Neural progenitor cell (in vitro differentiated cells): ENCODE data around the gene PLXNC1. TPM values are rescaled to one million over a fixed set of nuclear protein-coding genes. Genes with fewer than 3 reads are reported as not detected.

Experiments used
- DNase-seq: peaks from one replicate; pipeline ENCODE4 v3.0.0-alpha.2; 2016; ENCODE audit warnings: low spot score
- H2AFZ ChIP-seq: fragments of 200-600 bp; sonication (generic); replicated peaks from 2 replicates; pipeline ENCODE4 v1.6.1; 2016; ENCODE audit warnings: antibody characterized with exemption
- H3F3A ChIP-seq: fragments of 200-600 bp; sonication (generic); 2 replicates; pipeline ENCODE4 v1.6.1; 2016; ENCODE audit warnings: antibody characterized with exemption, low read depth
- H3K27ac ChIP-seq: fragments of 200-600 bp; sonication (generic); 2 replicates; pipeline ENCODE4 v1.5.1; 2016; ENCODE audit warnings: mild to moderate bottlenecking
- H3K27me3 ChIP-seq: fragments of 200-600 bp; sonication (generic); 2 replicates; pipeline ENCODE4 v1.6.1; 2016; ENCODE audit warnings: mild to moderate bottlenecking, moderate library complexity
- H3K36me3 ChIP-seq: fragments of 200-600 bp; sonication (generic); 2 replicates; pipeline ENCODE4 v1.5.1; 2016
- H3K4me1 ChIP-seq: fragments of 200-600 bp; sonication (generic); 2 replicates; pipeline ENCODE4 v1.6.1; 2016; ENCODE audit warnings: mixed run types
- H3K4me2 ChIP-seq: fragments of 200-600 bp; sonication (generic); 2 replicates; pipeline ENCODE4 v1.6.1; 2016
- H3K4me3 ChIP-seq: fragments of 200-600 bp; sonication (generic); 2 replicates; pipeline ENCODE4 v1.5.1; 2016
- H3K79me2 ChIP-seq: fragments of 200-600 bp; sonication (generic); 2 replicates; pipeline ENCODE4 v1.6.1; 2016; ENCODE audit warnings: low read depth
- H3K9ac ChIP-seq: fragments of 200-600 bp; sonication (generic); 2 replicates; pipeline ENCODE4 v1.6.1; 2016
- H3K9me3 ChIP-seq: fragments of 200-600 bp; sonication (generic); 2 replicates; pipeline ENCODE4 v1.5.1; 2016; ENCODE audit warnings: low read depth
- H4K20me1 ChIP-seq: fragments of 200-600 bp; sonication (generic); 2 replicates; pipeline ENCODE4 v1.6.1; 2016; ENCODE audit warnings: low read depth
- H3K27ac Mint-ChIP-seq: 3 replicates; pipeline ENCODE4 v1.8.0; 2021; ENCODE audit warnings: mixed read lengths
- H3K27me3 Mint-ChIP-seq: 2 replicates; pipeline ENCODE4 v1.8.0; 2022; ENCODE audit warnings: low read depth, mild to moderate bottlenecking, inconsistent platforms, moderate library complexity, mixed read lengths; ENCODE audit not compliant: insufficient read depth
- H3K36me3 Mint-ChIP-seq: 3 replicates; pipeline ENCODE4 v1.8.0; 2021; ENCODE audit warnings: mixed read lengths
- H3K4me1 Mint-ChIP-seq: 3 replicates; pipeline ENCODE4 v1.8.0; 2021; ENCODE audit warnings: mixed read lengths
- H3K4me3 Mint-ChIP-seq: 3 replicates; pipeline ENCODE4 v1.8.0; 2021; ENCODE audit warnings: mild to moderate bottlenecking, moderate library complexity, mixed read lengths
- H3K9me3 Mint-ChIP-seq: 3 replicates; pipeline ENCODE4 v1.8.0; 2020; ENCODE audit warnings: mixed read lengths
- CTCF ChIP-seq: fragments of 200-600 bp; sonication (generic); IDR thresholded peaks from 2 replicates; pipeline ENCODE4 v1.5.1; 2017; ENCODE audit warnings: antibody characterized with exemption, mild to moderate bottlenecking
- EZH2 ChIP-seq: fragments of 200-600 bp; sonication (generic); IDR thresholded peaks from 2 replicates; pipeline ENCODE4 v1.6.1; 2017; ENCODE audit warnings: antibody characterized with exemption, mild to moderate bottlenecking, moderate library complexity
- EZH2phosphoT487 ChIP-seq: fragments of 200-600 bp; sonication (generic); IDR thresholded peaks from 2 replicates; pipeline ENCODE4 v1.6.1; 2017; ENCODE audit warnings: antibody characterized with exemption
- total RNA-seq: library from RNA; depleted of rRNA; stranded (reverse); fragments of >200 nt; gene quantifications from 2 replicates; pipeline ENCODE4 v1.2.3, GENCODE V29; 2015; ENCODE audit warnings: low replicate concordance

Gene PLXNC1
- total RNA-seq, 1 donor from 2014 or later: 16.7 TPM

- H4K20me1 ChIP-seq: no peaks in the 10 kb centered on the region
- H3K4me3 Mint-ChIP-seq: no peak overlapping the region
- no peaks in the 10 kb centered on the region for H3K79me2 ChIP-seq
- H3K27me3 ChIP-seq: no peaks in the 10 kb centered on the region
- H3K9me3 ChIP-seq: no peaks in the 10 kb centered on the region
- no peak overlapping the region for H3K27ac ChIP-seq
- H3K4me2 ChIP-seq: no peak overlapping the region
- H3K27me3 Mint-ChIP-seq: peaks cover 6% of the 10 kb centered on the region
- H3K9ac ChIP-seq: no peak overlapping the region
- peaks cover 53% of the 10 kb centered on the region for H3K36me3 Mint-ChIP-seq
- no peak overlapping the region for H2AFZ ChIP-seq
- no peaks in the 10 kb centered on the region for H3K9me3 Mint-ChIP-seq
- no peaks in the 10 kb centered on the region for H3K4me1 Mint-ChIP-seq
- H3K27ac Mint-ChIP-seq: no peak overlapping the region
- no peaks in the 10 kb centered on the region for H3F3A ChIP-seq
- H3K36me3 ChIP-seq: peaks cover 5% of the 10 kb centered on the region
- no peak for DNase-seq
- H3K4me3 ChIP-seq: no peak overlapping the region
- TF ChIP-seq EZH2phosphoT487 (no peak), EZH2 (no peak), CTCF (no peak)
- no peaks in the 10 kb centered on the region for H3K4me1 ChIP-seq
These were observed 149.6 kb downstream of the PLXNC1 start for GRCh38 chr12:94297876-94298505.

- H4K20me1 ChIP-seq: no peaks in the 10 kb centered on the region
- H3K36me3 ChIP-seq: peaks cover 5% of the 10 kb centered on the region
- no peak overlapping the region for H3K4me3 ChIP-seq
- H3K9ac ChIP-seq: no peak overlapping the region
- no peak overlapping the region for H3K27ac ChIP-seq
- Mint-ChIP-seq H3K27me3 (peaks cover 6% of the 10 kb centered on the region), H3K27ac (no peak overlapping the region), H3K9me3 (no peaks in the 10 kb centered on the region), H3K4me1 (no peaks in the 10 kb centered on the region), H3K36me3 (peaks cover 55% of the 10 kb centered on the region), H3K4me3 (no peak overlapping the region)
- no peak for TF ChIP-seq CTCF
- no peak for TF ChIP-seq EZH2
- H3K4me1 ChIP-seq: peaks cover 5% of the 10 kb centered on the region
- no peak overlapping the region for H2AFZ ChIP-seq
- no peaks in the 10 kb centered on the region for H3K27me3 ChIP-seq
- no peaks in the 10 kb centered on the region for H3K79me2 ChIP-seq
- no peak for DNase-seq
- H3K9me3 ChIP-seq: no peaks in the 10 kb centered on the region
- H3F3A ChIP-seq: no peaks in the 10 kb centered on the region
- no peak overlapping the region for H3K4me2 ChIP-seq
These were observed 151.5 kb downstream of the PLXNC1 start for GRCh38 chr12:94299846-94300245.

- H3K27me3 Mint-ChIP-seq: no peaks in the 10 kb centered on the region
- Histone ChIP-seq H3K9me3 (no peaks in the 10 kb centered on the region), H3K79me2 (no peaks in the 10 kb centered on the region), H3K36me3 (peaks cover 11% of the 10 kb centered on the region), H3F3A (no peaks in the 10 kb centered on the region), H3K27me3 (no peaks in the 10 kb centered on the region), H3K9ac (no peak overlapping the region), H3K4me2 (no peak overlapping the region), H4K20me1 (no peaks in the 10 kb centered on the region), H3K4me1 (peaks cover 14% of the 10 kb centered on the region), H2AFZ (no peak overlapping the region), H3K4me3 (no peak overlapping the region), H3K27ac (no peak overlapping the region)
- no peaks in the 10 kb centered on the region for H3K4me1 Mint-ChIP-seq
- peaks cover 40% of the 10 kb centered on the region for H3K36me3 Mint-ChIP-seq
- no peak for TF ChIP-seq EZH2
- no peak for TF ChIP-seq CTCF
- no peak for TF ChIP-seq EZH2phosphoT487
- H3K4me3 Mint-ChIP-seq: no peak overlapping the region
- H3K27ac Mint-ChIP-seq: no peak overlapping the region
- no peaks in the 10 kb centered on the region for H3K9me3 Mint-ChIP-seq
- no peak for DNase-seq
These were observed 155.6 kb downstream of the PLXNC1 start for GRCh38 chr12:94304012-94304411.
